GM18861 (cell line): ENCODE data around the gene METTL1.

ENCODE experiments used
- ATAC-seq: cut with Tn5 transposase; IDR thresholded peaks from one replicate; pipeline ENCODE4 v1.9.1; 2021; ENCODE audit not compliant: unreplicated experiment

Gene METTL1

GRCh38 chr12:57755194-57755453 is 16.8 kb downstream of the METTL1 start:
- ATAC-seq, result no peak

- peak; percentile 24 for ATAC-seq
Measured at GRCh38 chr12:57754411-57755193, 17.3 kb downstream of the METTL1 start, which contains the start of gene MARCHF9. Gene MARCHF9 (plus strand): TSS chr12:57755103. CDS start chr12:57755529, 426 bp downstream.

GRCh38 chr12:57753756-57754337 is 18.1 kb downstream of the METTL1 start:
- ATAC-seq, result no peak

GRCh38 chr12:57752668-57753000 is 19.3 kb downstream of the METTL1 start:
- no peak for ATAC-seq

GRCh38 chr12:57751788-57752667 is 19.9 kb downstream of the METTL1 start, which contains the start of gene CDK4:
Gene CDK4 (minus strand): TSS chr12:57752310. CDS start chr12:57751717, 593 bp downstream.
- peak; percentile 62 for ATAC-seq

- ATAC-seq, result no peak
Measured at GRCh38 chr12:57751432-57751787, 20.5 kb downstream of the METTL1 start.

DNA sequence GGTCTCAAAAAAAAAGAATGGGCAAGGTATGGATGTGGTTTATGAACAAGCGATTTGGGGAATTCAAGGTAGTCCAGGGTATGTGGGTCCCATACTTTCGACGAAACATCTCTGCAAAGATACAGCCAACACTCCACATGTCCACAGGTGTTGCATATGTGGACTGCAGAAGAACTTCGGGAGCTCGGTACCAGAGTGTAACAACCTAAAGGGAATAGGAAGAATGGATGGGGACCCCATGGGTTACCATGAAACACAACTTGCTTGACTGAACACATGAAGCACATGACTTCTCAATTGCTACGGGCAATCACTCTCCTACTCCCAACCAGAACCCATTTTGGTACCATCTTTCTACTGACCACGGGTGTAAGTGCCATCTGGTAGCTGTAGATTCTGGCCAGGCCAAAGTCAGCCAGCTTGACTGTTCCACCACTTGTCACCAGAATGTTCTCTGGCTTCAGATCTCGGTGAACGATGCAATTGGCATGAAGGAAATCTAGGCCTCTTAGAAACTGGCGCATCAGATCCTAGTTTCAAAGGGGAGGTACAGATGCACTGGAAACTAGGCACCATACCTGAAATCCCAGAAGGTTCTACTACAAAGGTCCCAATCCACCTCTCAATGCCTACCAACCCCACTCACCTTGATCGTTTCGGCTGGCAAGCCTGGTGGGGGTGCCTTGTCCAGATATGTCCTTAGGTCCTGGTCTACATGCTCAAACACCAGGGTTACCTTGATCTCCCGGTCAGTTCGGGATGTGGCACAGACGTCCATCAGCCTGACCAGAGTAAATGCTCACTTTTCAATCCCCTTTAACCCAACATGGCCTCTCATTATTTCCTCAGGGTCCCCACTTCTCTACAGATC is 21.1 kb downstream of the METTL1 start:
- no peak for ATAC-seq

DNA sequence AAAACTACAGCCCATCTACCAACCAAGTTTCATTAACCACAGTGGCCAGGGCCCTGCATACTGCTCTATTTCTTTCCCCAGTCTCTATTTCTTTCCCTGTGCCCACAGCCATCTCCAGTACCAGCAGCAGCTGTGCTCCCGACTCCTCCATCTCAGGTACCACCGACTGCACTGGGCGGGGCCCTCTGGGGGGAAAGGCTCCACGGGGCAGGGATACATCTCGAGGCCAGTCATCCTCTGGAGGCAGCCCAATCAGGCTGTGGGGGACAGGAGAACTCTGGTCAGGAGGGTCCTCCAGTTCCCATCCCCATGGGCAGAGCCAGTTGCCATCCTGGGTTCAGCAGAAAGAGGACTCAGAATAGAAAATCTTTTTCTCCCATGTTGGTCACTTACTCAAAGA is 22.8 kb downstream of the METTL1 start:
- ATAC-seq, result no peak

DNA sequence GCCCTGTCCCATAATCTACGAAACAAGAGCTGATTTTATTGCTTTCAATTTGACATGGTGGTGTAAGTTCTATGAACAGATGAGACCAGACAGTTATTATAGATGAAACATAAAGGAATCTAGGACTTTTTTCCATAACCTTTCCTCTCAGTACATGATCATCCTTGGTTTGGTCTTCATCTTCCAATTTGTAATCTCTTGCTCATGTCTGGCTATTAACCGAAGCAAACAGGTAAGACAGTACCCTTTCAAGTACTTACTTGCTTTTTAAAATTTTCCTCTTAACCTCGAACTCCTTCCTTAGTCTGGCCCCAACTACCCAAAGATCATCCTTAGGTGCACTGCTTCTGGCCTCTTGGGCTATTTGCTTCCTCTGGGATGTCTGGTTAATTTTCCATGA is 25.9 kb downstream of the METTL1 start:
- no peak for ATAC-seq

DNA sequence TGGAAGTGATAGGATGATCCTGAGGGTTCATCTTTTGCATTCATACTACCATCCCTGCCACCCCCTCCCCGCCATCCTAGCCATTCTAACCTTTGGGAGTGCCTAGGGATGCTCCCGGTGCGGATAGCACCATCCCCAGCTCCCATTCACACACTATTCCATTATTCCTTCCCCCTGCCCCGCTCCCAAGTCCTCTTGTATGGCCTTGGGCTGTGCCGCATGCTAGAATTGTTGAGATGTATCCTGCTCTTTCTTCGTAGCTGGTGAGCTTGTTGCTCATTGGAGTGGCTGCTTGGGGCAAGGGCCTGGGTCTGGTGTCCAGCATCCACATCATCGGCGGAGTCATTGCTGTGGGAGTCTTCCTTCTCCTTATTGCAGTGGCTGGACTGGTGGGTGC is 26.4 kb downstream of the METTL1 start:
- ATAC-seq, result no peak

- peak; percentile 68 for ATAC-seq
Measured at GRCh38 chr12:57744777-57745484, 27.0 kb downstream of the METTL1 start, which contains the start of gene TSPAN31. Gene TSPAN31 (plus strand): TSS chr12:57745039. CDS start chr12:57745155, 116 bp downstream.

DNA sequence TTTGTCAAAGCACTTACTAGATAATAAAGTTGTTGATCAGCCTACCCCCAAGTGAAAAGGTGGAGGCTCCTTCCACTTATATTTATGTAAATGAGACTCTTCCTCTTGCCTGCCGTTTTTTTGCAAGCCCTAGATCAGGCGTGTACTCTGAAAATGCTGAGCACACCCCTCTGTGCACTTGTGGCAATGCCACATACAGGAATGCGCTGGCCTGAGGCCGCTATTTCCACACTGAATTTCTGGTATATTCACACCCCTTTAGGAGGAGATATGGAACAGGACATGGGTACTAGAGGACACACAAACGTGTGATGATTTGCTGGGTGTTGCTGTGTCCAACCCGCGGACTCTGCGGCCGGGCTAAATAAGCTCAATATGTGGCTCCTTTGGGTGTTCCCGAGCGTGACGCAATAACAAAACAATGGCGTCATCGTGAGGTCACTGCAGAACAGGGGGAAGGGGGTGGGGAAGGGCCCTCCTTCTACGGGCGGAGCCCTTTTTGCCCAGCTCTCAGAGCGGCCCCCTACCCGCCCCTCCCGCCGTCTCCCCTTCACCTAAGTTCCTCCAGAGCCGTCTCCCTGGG is 27.6 kb downstream of the METTL1 start:
- ATAC-seq, result peak; percentile 9

- no peak for ATAC-seq
Measured at GRCh38 chr12:57743769-57744168, 28.1 kb downstream of the METTL1 start.

DNA sequence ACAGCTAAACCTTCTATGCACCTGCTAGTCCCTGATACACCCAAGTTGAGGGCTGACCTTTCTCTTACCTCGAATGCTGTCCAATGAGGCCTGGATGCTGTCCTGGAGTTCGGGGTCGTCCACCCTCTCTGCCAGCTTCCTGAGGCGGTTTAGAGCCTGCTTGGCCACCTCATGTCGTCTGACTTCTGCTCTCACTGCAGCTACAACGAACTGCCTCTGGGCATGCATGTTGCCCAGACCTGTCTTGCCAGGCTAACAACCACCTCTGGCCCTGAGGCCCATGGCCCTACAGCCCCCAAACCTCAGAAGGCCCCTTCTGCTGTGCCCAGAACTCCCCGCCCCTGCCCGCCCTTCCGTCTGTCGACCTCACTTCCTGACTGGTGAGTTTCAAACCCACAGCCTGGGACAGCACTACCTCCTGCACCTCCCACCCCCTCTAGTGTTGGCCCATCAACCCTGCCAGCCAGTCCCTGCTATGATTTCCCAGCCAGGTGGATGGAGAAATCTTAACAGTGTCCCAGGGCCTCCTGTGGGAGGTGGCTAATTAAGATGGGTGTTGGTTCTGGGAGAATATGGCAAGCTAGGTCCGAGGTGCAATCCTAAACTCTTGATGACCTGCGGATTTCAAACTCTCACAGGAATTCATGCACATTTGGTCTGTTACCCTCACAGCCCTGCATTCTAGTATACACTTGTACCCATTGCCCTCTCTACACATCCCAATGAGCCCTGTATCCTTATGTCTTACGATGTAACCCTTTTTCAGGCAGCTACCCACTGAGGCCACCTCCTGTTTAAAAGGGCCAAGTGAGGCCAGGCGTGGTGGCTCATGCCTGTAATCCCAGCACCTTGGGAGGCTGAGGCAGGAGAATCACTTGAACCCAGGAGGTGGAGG is 29.8 kb downstream of the METTL1 start:
- ATAC-seq, result peak; percentile 60

DNA sequence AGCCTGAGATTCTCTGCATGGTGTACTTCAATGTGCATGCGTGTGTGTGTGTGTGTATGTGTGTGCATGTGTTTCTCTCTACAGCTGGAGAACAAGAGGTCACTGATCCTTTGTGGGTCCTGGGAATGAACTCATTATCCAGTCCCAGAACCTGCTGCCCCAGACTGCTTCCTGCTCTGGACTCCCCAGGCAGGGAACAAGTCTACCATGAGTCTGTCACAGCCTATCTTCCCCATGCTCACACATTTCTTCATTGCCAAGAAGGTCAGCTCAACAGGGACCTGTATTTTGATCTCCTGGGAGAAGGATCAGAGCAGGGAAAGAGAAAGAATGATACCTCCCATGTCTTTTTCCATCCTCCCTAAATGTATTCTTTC is 30.5 kb downstream of the METTL1 start:
- ATAC-seq, result no peak

DNA sequence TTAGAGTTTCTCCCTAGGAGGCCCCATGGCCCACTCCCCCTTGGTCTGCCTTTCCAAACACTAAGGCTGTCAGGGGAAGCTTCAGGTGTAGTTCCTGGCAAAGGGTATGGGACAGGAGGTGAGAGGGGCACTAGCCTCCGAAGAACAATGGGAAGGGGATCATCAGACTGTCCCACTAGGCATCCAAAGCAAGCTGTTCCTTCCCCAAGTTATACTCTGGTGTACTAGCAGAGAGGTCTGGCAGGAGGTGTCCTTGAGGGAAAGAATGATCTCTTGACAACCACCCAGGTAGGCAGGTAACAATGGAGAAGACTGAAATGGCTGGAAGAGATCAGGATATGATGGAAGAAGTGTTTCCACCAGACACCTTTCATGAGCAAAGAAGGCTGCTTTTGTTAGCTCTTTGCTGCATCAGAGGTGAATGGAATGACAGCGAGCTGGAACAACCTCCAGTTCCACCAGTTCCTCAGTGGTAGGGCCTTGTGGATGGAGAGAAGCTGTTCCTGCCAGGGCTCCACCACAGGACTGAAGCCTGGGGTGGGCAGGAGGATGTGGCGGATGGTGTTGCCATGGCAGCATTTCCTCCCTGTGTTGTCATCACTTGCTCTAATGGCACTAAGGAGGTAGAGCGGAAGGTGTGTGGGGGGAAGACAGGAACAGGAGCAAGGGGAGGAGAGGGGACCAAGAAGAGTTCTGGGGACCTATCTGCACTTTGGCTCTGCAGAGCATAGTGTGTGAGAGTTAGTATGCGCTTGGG is 31.1 kb downstream of the METTL1 start:
- no peak for ATAC-seq

GRCh38 chr12:57739914-57740538 is 31.9 kb downstream of the METTL1 start:
- no peak for ATAC-seq

GRCh38 chr12:57739387-57739786 is 32.5 kb downstream of the METTL1 start:
- no peak for ATAC-seq
